Hematopoietic multipotent progenitor cell treated with erythropoietin and hydrocortisone succinate and interleukin-3 and kit ligand, for 17 days (in vitro differentiated cells): ENCODE results near the gene KCNJ14.
A peak's percentile ranks its signal among the peaks of the same experiment; 100 is the strongest.

Experiments
- DNase-seq: peaks from one replicate; pipeline ENCODE4 v3.0.0-alpha.2; 2015; ENCODE audit warnings: low spot score

Gene KCNJ14

GRCh38 chr19:48508729-48509411 lies 53.5 kb downstream of the KCNJ14 start:
- no peak for DNase-seq

- no peak for DNase-seq
Measured at GRCh38 chr19:48509467-48510194, 54.3 kb downstream of the KCNJ14 start.

GRCh38 chr19:48510421-48511268 lies 55.3 kb downstream of the KCNJ14 start:
- DNase-seq = peak; percentile 72

- no peak for DNase-seq
Measured at GRCh38 chr19:48511321-48511731, 56.0 kb downstream of the KCNJ14 start.

GRCh38 chr19:48511800-48512503 lies 56.6 kb downstream of the KCNJ14 start, which contains the start of gene LMTK3:
LMTK3 (minus strand) TSS chr19:48511835; CDS start chr19:48511576, 259 bp downstream.
- DNase-seq = no peak

GRCh38 chr19:48512504-48513288 lies 57.3 kb downstream of the KCNJ14 start:
- DNase-seq = no peak

- DNase-seq = no peak
Measured at GRCh38 chr19:48513289-48514122, 58.1 kb downstream of the KCNJ14 start.

GRCh38 chr19:48514123-48514458 lies 58.7 kb downstream of the KCNJ14 start:
- no peak for DNase-seq

- DNase-seq = no peak
Measured at GRCh38 chr19:48516536-48516935, 61.2 kb downstream of the KCNJ14 start.
